NCI-H526 (cell line): ENCODE measurements around the gene GP2.
"Not testable (repeated sequence)": the region's sequence is repeated elsewhere in the genome, so short reads cannot be mapped to it uniquely, and the experiment has no call there.

ENCODE experiments used
- DNase-seq, 2 experiments: peaks; one replicate each; lab custom pipeline; 2025; lab: John Stamatoyannopoulos, UW

GP2 gene

DNA sequence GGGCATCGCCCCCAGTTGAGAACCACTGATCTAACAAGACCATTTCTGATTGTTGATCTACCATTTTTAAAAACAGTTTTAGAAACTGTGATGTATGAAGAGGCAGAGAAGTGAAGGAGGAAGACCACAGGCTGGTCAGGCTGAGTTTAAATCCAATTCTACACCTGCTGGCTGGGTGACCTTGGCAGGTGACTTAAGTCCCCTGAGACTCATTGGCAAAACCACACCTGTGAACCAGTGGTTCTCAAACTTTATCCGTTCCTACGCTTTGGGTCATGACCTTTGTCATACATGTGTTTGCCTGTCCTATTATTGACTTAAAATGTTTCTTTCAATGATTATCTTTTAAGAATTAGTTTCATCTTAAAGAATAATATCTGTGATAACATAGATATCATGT is 2.3 kb downstream of the GP2 start:
- no peak for DNase-seq

DNA sequence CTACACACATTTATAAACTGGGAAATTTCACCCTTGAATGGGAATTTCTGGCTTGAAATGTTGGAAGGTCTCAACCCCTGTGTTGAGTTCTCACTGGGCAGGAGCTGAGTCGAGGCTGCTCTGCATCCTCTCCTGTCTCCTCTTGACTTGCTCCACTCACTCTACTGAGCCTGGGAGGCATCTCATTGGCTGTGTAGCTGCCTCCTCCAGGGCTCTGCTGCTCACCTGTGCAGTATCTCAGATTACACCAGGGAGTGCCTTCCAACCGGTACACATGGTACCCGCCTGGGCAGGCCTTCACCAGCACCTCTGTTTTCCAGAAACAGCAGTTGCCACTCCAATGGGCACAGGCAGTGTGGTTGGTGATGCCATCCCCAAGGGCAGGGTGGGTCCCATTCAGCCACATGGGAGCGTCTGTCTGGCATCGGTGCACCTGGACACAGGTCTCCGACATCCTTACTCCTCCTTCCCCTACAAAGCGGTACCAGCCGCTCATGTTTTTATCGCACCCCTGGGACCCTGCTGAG is 3.7 kb downstream of the GP2 start:
- no peak for DNase-seq

DNA sequence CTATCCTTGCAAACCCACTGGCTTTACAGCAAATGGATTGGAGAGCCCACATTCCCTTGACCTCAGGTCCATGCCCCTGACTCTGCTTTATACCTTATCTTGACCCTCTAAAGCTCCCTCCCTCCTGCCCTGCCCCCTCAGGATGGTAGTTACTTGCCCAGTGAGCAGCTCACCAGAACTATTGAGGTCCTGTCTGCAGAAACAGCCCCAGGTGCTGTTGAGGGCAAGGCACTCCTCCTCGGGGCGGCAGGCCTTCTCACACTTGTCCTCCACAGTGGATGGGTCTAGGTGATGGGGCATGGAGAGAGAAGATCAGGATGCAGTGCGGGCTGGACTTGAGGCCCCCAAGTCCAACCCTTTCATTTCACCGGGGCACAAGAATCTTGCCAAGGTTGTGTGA is 4.6 kb downstream of the GP2 start:
- DNase-seq = no peak

DNA sequence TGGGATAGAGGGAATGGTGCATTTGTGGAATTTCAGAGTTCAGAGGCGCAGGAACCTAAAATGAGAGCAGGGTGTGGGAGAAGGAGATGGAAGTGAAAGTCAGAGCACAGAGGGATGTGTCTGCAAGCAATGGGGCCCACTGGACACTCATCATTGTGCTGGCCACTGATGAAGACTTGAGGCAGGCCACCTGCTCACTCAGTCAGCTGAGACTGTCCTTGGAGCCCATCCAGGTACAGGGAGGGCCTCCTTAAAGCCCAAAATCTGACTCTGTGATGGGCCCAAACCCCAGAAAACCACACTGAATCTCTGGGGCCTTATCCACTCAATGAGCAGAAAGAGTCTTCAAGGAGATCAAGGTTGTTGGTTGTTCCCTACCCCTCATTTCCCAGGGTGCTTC is 5.6 kb downstream of the GP2 start:
- no peak for DNase-seq

DNA sequence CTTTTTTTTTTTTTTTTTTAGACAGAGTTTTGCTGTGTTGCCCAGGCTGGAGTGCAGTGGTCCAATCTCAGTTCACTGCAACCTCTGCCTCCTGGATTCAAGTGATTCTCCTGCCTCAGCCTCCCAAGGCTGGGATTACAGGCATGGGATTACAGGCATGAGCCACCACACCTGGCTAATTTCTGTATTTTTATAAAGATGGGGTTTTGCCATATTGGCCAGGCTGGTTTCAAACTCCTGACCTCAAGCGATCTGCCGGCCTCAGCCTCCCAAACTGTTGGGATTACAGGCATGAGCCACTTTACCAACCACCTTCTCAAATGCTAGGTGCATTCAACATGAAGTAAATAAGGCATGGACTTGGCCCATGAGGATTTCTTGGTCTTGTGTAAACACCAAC is 6.3 kb downstream of the GP2 start:
- DNase-seq = not testable (repeated sequence)

DNA sequence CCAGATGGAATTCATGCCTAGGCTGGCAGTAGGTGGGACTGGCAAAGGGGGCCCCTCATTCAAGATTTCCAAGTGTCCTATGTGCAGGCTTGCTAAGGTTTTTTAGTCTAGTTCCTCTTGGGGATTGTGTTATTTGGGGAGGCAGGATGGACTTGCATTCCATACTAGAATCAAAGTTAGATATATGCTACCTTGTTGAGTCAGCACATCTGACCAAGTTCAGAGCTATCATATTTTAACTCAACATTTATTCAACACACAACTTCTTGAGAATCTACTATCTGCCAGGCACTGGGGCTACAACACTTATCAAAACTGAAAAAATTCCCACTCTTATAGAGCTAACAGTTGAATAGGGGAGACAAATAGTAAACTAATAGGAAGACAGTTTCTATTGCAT is 6.7 kb downstream of the GP2 start:
- DNase-seq = no peak

DNA sequence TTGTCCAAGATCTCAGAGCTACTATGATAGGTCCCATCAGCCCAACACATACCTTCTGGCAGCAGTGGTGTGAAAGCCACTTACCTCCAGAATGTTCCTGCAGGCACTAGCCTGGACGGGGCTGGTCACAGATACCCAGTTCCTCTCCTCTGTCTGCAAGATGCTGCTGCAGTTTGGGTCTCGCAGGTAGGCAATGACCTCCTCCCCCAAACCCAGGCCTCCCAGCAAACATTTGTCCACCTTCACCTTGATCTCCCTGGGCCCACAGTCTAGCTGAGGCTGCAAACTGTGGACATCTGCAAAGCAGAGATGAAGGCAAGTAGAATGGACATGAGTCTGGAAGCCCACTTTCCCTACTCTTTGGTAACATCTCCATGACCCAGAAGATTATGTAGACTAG is 7.1 kb downstream of the GP2 start:
- DNase-seq = no peak

DNA sequence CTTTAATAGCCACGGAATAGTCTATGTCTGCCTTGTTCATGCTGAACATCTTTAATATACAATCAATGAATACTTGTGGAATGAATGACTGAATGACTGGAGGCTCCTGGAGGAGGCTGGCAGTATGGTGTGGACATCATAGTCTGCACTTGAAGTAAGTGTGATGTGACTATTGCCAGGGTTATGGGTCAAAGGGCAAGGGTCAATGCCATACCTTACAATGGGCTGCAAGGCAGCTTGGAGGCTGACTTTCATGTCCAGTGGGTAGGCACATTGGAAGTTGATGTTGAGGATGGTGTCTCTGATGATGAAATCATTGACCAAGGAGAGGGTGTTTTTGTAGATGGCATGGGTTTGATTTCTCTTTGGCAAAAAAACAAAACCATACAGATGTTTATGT is 7.9 kb downstream of the GP2 start:
- DNase-seq = no peak

DNA sequence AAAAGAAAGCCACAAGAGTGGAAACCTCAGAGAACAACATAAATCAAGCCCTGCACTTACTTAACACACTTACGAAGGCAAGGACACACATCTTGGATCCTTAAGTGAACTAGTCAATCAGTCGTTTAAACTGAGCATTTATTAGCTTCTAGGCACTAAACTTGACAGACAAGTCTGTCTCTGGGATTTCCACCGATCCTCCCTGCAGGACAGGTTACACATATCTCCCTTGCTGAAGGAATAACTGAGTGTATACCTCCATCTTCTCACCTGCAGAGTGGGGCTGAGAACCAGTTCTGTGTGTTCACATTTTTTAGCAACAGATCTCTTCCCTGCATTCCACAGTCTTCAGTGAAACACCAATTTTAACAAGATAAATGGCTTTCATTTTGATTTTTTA is 8.9 kb downstream of the GP2 start:
- no peak for DNase-seq

DNA sequence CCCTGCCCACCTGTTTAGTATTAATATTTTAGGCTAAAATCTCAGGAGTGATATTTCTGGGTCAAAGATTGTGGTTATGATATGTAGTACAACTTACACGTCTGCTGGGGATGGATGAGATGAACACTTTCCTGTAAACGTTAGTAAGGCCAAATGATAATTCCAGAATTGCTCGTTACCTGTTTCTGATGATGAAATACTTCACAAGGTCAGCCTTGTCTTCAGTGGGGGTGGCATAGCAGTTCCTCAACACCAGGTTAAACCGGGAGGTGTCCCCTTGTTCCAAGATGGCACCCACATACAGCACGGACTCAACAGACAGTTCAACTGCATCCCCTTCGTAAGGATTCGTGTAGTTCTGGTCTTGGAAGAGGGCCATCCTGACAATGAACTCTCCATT is 9.3 kb downstream of the GP2 start:
- no peak for DNase-seq

DNA sequence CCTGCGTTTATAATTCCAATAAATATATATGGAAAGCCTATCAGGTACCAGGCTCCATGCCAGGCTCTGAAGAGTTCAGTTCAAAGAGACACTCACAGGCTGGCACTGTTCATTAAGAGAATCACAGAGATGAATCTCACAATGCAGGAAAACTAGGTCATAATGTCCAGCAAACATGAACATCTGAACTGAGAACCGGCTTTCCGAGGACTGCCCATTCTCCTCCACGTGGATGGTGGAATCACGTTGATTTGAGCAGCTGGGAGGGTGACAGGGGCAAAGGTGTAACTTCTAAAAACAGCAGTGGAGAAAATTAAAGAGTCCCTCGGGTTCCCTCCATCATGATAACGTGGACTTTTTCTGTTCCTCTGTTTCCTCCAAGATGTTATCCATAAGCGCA is 10.2 kb downstream of the GP2 start:
- no peak for DNase-seq

DNA sequence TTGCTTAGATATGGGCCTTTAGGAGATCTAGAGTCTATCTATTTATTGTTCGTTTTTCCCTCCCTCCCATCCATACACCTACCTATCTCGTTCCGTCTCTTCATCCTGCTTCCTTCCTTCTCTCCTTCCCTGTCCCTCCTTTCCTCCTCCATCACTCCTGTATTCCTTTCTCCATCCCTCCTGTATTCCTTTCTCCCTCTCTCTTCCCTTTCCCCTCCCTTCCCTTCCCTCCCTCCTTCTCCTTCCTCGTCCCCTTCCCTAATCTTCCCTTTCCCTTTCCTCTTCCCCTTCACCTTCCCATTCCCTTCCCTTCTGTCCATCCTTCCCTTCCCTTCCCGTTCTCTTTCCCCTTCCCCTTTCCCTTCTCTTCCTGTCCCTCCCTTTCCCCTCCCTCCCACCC is 10.6 kb downstream of the GP2 start:
- no peak for DNase-seq

DNA sequence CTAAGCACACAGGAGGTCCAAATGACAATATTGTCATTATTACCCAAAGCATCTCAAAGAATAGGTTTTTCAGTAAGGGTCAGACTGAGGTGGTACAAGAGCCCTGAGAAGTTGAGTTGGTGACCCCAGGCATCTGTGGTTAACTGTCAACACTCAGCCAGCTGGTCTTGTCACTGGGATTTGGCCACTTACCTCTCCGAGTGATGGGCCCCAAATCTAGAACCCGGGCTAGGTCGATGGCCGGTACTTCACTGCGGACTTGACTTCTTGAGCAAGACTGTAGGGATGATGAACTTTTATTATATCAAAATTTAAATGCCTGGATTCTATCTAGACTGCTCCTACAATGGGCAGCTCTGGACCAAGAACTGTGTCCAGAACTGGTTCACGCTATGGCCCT is 11.5 kb downstream of the GP2 start:
- DNase-seq = no peak

DNA sequence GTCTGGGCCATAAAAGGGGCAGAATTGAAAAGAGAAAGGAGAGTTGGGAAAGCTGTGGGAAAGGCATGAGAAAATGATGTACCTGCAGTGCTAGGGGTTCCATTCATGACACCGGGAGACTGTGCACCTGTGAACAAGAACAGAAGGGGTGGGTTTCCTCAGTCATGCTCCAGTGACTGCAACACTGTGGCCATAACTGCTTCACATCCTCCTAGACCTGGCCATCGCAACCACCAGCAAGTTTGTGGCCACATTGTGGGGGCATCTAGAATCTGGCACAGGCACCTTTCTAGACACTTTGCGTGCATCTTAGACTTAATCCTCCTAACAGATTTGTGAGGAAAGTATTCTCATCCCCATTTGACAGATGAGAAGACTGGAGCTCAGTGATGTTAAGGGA is 12.7 kb downstream of the GP2 start:
- no peak for DNase-seq

DNA sequence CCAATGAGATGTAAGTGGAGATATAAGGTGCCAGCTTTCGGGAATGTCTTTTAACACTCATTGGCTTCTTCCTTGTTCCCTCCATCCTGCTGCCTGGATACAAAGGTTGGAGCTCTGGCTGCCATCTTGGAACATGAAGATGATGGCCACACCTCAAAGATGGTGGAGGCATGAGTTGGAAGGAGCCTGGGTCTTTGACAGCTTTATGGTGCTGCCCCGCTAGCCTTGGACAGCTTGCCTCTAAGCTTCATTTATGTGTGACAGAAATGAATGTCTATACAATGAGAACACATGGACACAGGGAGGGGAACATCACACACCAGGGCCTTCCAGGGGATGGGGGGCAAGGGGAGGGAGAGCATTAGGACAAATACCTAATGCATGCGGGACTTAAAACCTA is 13.6 kb downstream of the GP2 start:
- no peak for DNase-seq

DNA sequence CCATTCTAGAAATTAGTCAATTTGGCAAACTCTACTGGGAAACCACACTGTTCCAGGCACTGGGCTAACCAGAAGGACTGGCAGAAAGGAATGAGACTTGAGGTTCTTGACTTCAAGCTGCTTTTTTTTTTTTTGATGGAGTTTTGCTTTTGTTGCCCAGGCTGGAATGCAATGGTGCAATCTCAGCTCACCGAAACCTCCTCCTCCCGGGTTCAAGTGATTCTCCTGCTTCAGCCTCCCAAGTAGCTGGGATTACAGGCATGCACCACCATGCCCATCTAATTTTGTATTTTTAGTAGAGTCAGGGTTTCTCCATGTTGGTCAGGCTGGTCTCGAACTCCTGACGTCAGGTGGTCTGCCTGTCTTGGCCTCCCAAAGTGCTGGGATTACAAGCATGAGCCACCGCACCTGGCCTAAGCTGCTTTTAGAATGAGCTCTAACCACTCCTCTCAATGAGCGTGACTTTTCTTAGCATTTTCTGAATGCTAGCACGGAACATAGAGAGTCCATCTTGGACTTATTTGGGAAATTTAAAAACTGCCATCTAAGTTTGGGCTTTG is 14.7 kb downstream of the GP2 start:
- DNase-seq = not testable (repeated sequence)

DNA sequence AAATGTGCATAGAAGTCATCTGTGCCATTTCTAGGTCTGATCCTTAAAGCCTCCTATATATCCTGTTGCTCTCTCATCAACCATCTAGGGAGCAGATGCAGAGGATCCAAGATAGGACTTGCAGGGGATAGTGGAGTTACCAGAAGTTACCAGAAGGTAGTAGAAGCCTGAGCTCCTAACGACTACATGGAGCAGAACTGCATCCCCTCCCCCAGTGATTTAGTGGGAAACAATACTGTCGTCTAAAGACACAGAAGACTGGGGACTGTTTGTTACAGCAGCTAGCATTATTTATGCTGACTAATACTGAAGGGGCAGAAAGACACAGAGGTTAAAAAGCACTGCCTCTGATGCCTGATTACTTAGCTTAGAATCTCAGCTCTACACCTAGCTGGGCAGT is 15.8 kb downstream of the GP2 start:
- no peak for DNase-seq

DNA sequence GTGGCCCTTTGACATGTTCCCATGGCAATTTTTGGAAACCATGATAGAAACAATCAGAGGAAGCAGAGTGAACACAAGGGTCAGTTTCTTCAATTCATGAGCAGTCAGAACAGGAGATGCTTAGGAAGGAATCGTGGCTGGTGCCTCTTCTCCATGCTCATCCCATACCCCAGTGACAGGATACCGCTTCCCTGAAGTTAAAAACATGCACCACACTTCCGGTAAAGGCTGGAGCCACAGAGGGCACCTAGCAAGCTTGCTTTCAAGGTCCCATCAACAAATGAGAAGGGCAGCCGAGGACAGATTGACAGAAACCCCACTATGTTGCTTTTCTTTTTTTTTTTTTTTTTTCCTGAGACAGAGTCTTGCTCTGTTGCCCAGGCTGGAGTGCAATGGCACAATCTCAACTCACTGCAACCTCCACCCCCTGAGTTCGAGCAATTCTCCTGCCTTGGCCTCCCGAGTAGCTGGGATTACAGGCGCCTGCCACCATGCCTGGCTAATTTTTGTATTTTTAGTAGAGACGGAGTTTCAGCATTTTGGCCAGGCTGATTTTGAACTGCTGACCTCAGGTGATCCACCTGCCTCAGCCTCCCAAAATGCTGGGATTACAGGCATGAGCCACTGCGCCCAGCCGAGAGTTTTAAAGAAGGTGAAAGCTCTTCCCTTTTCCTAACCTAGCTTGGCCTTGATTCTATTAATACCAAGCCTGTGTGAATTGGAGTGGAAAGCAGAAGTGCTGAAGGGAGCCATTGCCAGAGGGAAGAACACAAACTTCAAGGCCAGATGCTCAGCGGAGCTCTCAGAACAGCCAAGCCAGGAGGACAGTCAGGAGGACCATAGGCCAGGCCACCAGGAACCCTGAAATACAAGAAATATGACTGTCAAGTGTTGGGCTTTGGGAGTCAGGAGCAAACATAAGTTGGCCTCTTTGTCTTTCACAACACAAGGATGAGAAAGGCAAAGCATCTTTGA is 16.6 kb downstream of the GP2 start:
- DNase-seq = no peak

DNA sequence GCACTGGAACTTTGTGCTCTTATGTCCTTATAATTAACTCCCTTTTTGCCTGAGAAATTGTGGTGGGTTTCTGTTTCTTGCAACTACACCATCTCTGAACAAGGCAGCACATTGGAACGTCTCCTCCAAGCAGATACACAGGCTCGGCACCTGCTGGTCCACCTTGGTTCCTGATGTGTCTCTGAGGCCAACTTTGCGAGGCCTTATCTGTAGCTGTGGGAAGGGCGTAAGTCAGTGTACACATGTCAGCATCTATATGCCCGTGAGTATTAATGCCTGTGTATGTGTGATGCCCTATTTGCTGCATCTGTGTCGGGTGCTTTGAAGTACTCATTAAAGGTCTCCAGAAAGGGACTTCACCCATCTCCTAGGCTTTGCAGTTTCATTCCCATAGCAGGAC is 17.5 kb downstream of the GP2 start:
- DNase-seq = no peak

DNA sequence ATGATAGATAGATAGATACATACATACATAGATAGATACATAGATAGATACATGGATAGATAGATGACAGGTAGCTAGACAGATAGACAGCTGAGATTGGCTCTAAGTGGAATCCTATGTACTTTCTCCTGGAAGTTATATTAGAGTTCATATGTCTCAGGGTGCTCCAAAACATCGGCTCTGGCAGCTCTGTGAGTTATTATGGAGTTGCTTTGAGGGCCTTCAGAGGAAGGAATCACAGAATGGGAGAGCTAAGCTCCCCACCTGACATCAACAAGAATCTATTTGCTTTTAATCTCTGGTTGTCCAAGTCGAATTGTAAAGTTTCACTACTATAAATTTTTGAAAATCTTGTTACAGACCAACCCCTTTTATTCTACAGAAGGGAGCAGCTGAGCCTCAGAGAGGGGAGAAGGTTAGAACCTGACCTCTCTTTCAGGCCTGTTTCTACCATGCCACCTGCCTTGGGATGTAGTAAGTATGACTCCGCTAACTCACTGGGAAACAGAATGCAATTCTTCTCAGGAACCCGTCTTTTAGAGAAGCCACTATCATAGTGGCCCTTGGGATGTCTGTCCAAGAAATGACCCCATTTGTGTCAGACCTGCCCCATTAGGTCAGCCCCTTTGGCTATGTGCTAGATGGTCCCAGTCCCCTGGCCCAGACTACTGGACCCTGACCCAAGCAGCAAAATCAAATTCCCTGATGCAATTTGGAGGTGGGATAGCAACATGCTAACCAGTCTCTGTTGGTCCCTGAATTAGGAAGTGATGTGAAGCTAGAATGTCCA is 18.3 kb downstream of the GP2 start:
- no peak for DNase-seq

DNA sequence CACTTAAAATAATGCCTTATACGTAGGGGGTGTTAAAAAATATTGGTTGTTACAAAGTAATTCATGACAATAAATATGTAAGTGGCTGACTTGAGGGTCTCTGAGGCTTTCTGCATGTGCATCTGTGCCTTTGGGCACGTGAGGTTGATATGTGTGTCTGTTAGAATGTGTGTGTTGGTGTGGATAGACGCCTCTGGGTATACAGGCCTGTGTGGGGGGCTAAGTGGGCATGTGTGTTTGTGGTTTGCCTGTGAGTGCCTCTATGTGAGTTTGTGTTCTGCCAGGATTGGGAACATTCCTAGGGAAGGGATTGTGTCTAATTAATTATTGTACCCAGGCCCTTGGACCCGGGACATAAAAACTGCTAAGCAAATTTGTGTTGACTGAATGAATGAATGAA is 19.0 kb downstream of the GP2 start:
- DNase-seq = no peak

DNA sequence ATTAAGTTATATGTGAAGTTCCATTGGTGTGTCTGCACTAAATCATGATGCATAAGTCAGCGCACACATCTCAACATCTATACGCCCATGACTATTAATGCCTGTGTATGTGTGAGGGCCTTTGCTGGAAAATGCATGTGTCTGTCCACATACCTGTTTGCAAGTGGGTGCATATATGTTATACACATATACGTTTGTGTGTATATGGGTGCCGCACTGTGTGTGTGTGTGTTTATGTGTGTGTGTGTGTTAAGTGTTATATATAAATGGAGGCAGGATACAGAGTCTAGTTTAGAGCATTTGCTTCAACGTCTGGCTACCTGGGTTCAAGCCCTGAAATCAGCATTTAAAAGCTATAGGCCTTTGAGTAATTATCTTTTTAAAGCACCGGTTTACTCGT is 19.5 kb downstream of the GP2 start:
- no peak for DNase-seq

DNA sequence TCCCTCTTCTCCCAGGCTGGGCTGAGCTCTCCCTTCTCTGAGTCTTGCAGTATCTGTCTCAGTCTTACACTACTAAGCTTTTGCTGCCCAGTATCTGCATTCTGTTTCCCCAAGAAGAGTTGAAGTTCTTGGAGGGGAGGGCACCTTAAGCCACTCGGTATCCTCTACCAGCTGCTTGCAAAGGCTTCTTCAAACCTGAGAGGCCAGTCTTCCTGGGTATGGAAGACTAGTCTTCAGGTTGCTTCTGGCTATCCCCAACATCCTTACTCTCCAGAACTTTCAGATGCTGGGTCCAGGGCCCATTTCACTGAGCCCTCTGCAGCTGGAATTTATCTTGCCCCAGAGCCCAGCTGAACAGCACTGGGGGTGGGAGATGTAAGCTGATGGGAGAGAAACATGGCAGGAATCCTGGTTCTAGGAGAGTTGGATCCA is 20.1 kb downstream of the GP2 start:
- DNase-seq = no peak
